Parathyroid adenoma (tissue), 2 donors: Measurements from ENCODE around the gene AARS1.
"Not testable (repeated sequence)": the region's sequence is repeated elsewhere in the genome, so short reads cannot be mapped to it uniquely, and the experiment has no call there.

Experiments used
- H2AFZ ChIP-seq: fragments of 300-600 bp; sonication (generic); one replicate; pipeline ENCODE4 v1.7.0; 2017; ENCODE audit warnings: antibody characterized with exemption, mild to moderate bottlenecking
- H3K27ac ChIP-seq: fragments of 300-600 bp; sonication (generic); one replicate; pipeline ENCODE4 v1.7.0; 2017
- H3K27me3 ChIP-seq: fragments of 300-600 bp; sonication (generic); one replicate; pipeline ENCODE4 v1.7.0; 2017; ENCODE audit warnings: low read length; ENCODE audit not compliant: control insufficient read depth, insufficient read depth
- H3K36me3 ChIP-seq: fragments of 300-600 bp; sonication (generic); one replicate; pipeline ENCODE4 v1.7.0; 2017; ENCODE audit warnings: low read length; ENCODE audit not compliant: control insufficient read depth, insufficient read depth
- H3K4me1 ChIP-seq: fragments of 300-600 bp; sonication (generic); one replicate; pipeline ENCODE4 v1.7.0; 2017; ENCODE audit warnings: control low read depth
- H3K4me2 ChIP-seq: fragments of 300-600 bp; sonication (generic); one replicate; pipeline ENCODE4 v1.7.0; 2017; ENCODE audit warnings: low read length
- H3K4me3 ChIP-seq: fragments of 300-600 bp; sonication (generic); one replicate; pipeline ENCODE4 v1.7.0; 2017; ENCODE audit warnings: low read depth, low read length
- H3K79me2 ChIP-seq: fragments of 300-600 bp; sonication (generic); one replicate; pipeline ENCODE4 v1.7.0; 2017; ENCODE audit warnings: control low read depth
- H3K9ac ChIP-seq: fragments of 300-600 bp; sonication (generic); one replicate; pipeline ENCODE4 v1.7.0; 2017; ENCODE audit warnings: mild to moderate bottlenecking
- H3K9me3 ChIP-seq: fragments of 300-600 bp; sonication (generic); one replicate; pipeline ENCODE4 v1.7.0; 2017; ENCODE audit warnings: low read length; ENCODE audit not compliant: control insufficient read depth
- CTCF ChIP-seq: fragments of 300-600 bp; sonication (generic); IDR thresholded peaks from one replicate; pipeline ENCODE4 v1.7.0; 2017; ENCODE audit warnings: antibody characterized with exemption, mild to moderate bottlenecking
- donor health status: primary hyperparathyroidism.

Gene AARS1

GRCh38 chr16:70271696-70272095, 17.6 kb downstream of the AARS1 start:
- H3K9me3 ChIP-seq, result no peaks in the 10 kb centered on the region
- no peak overlapping the region for H3K27ac ChIP-seq
- no peaks in the 10 kb centered on the region for H3K4me1 ChIP-seq
- H3K4me3 ChIP-seq, result no peak overlapping the region
- H3K9ac ChIP-seq, result no peak overlapping the region
- no peak overlapping the region for H2AFZ ChIP-seq
- H3K36me3 ChIP-seq, result no peaks in the 10 kb centered on the region
- no peak for TF ChIP-seq CTCF
- peaks cover 15% of the 10 kb centered on the region for H3K79me2 ChIP-seq
- H3K27me3 ChIP-seq, result no peaks in the 10 kb centered on the region
- H3K4me2 ChIP-seq, result no peak overlapping the region

- H3K9ac ChIP-seq, result no peak overlapping the region
- H3K27ac ChIP-seq, result no peak overlapping the region
- peaks cover 15% of the 10 kb centered on the region for H3K79me2 ChIP-seq
- no peaks in the 10 kb centered on the region for H3K9me3 ChIP-seq
- no peak for TF ChIP-seq CTCF
- no peak overlapping the region for H3K4me2 ChIP-seq
- H3K27me3 ChIP-seq, result no peaks in the 10 kb centered on the region
- no peak overlapping the region for H3K4me3 ChIP-seq
- no peaks in the 10 kb centered on the region for H3K36me3 ChIP-seq
- H2AFZ ChIP-seq, result no peak overlapping the region
- H3K4me1 ChIP-seq, result no peaks in the 10 kb centered on the region
Observed at GRCh38 chr16:70270176-70270575, 19.1 kb downstream of the AARS1 start.

GRCh38 chr16:70269471-70269870, 19.8 kb downstream of the AARS1 start:
- no peak overlapping the region for H3K4me2 ChIP-seq
- H2AFZ ChIP-seq, result no peak overlapping the region
- H3K4me1 ChIP-seq, result no peaks in the 10 kb centered on the region
- H3K9ac ChIP-seq, result no peak overlapping the region
- H3K79me2 ChIP-seq, result peaks cover 13% of the 10 kb centered on the region
- no peaks in the 10 kb centered on the region for H3K9me3 ChIP-seq
- TF ChIP-seq CTCF, result no peak
- H3K27me3 ChIP-seq, result no peaks in the 10 kb centered on the region
- H3K4me3 ChIP-seq, result no peak overlapping the region
- H3K27ac ChIP-seq, result no peak overlapping the region
- no peaks in the 10 kb centered on the region for H3K36me3 ChIP-seq

GRCh38 chr16:70267922-70268321, 21.4 kb downstream of the AARS1 start:
- H3K4me1 ChIP-seq, H3K9ac ChIP-seq, H3K4me3 ChIP-seq, H2AFZ ChIP-seq, H3K79me2 ChIP-seq, H3K4me2 ChIP-seq, H3K27me3 ChIP-seq, H3K36me3 ChIP-seq, H3K9me3 ChIP-seq, H3K27ac ChIP-seq: not testable (repeated sequence)

- Histone ChIP-seq H3K4me2 (no peak overlapping the region), H3K4me3 (no peak overlapping the region), H3K79me2 (peaks cover 10% of the 10 kb centered on the region), H3K27ac (no peak overlapping the region), H3K9ac (no peak overlapping the region), H3K9me3 (no peaks in the 10 kb centered on the region), H3K27me3 (no peaks in the 10 kb centered on the region), H2AFZ (no peak overlapping the region), H3K4me1 (no peaks in the 10 kb centered on the region), H3K36me3 (no peaks in the 10 kb centered on the region)
- TF ChIP-seq CTCF, result peak; percentile 50
Observed at GRCh38 chr16:70267516-70267915, 21.8 kb downstream of the AARS1 start.

GRCh38 chr16:70259903-70260302, 29.4 kb downstream of the AARS1 start:
- not testable (repeated sequence) for H3K36me3 ChIP-seq, H3K79me2 ChIP-seq, H3K27ac ChIP-seq, H3K4me1 ChIP-seq, H2AFZ ChIP-seq, H3K4me2 ChIP-seq, H3K4me3 ChIP-seq, H3K27me3 ChIP-seq, H3K9me3 ChIP-seq, H3K9ac ChIP-seq
